Sciatic nerve (tissue), 2 donors: Measurements from ENCODE around the gene HOXA9. TPM values are rescaled to one million over a fixed set of nuclear protein-coding genes. Genes with fewer than 3 reads are reported as not detected.

Experiments used
- ATAC-seq: fragments of 200-7000 bp; cut with Tn5 transposase; one replicate; pipeline ENCODE4 v1.9.1; 2020; ENCODE audit warnings: mild to moderate bottlenecking, moderate library complexity
- DNase-seq: peaks from one replicate; pipeline ENCODE4 v3.0.0-alpha.2; 2020; ENCODE audit warnings: low spot score
- intact Hi-C: fragments of 100-400 bp; cut with DNase I; formaldehyde crosslinking; loops from one replicate; pipeline ENCODE4 v1.14.2; 2022
- total RNA-seq: library from RNA; stranded (reverse); fragmentation: NEBNext Ultra II Directional; extraction: Animal tissue kit (Norgen Biotek cat#: 25700); gene quantifications from one replicate; pipeline ENCODE4 v1.2.1, GENCODE V29; 2021
- donor health status: DM: no; HTN: no; CAD: no.
- donor health status: DM: no; HTN: no; CAD: no.

The HOXA9 gene
- total RNA-seq, 1 donor from 2014 or later, result 7.1 TPM

DNA sequence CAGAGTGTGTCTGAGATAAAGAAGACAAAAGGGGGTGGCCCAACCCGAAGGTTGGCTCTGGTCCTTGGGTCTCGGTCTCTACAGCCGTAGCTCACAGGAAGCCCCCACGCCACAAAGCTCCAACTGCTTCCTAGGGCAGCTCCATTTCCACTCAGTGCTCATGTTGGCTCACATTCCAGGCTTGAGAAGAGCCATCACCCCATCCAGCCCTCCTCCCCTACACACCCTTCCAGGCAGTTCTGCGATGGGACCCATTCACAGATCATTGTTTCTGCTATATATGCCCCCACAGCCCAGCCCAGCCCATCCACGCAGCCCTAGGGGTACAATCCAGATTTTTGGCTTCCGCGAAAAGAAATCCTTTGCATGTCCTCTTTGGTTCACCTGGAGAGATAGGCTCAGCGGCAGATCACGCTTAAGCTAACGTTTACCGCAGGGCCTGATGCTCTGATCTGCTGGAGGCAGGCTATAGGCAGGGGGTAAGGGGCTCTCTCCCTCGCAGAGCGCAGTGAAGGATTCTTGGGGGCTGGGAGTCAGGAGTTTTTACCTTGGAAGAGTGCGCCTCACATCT, 25.9 kb upstream of the HOXA9 start:
- intact Hi-C loops, result loop anchor here (10.0 kb wide), 1 partner anchor 834 kb away; no protein-coding TSS in a partner anchor
- DNase-seq (no peak), ATAC-seq (no peak)

DNA sequence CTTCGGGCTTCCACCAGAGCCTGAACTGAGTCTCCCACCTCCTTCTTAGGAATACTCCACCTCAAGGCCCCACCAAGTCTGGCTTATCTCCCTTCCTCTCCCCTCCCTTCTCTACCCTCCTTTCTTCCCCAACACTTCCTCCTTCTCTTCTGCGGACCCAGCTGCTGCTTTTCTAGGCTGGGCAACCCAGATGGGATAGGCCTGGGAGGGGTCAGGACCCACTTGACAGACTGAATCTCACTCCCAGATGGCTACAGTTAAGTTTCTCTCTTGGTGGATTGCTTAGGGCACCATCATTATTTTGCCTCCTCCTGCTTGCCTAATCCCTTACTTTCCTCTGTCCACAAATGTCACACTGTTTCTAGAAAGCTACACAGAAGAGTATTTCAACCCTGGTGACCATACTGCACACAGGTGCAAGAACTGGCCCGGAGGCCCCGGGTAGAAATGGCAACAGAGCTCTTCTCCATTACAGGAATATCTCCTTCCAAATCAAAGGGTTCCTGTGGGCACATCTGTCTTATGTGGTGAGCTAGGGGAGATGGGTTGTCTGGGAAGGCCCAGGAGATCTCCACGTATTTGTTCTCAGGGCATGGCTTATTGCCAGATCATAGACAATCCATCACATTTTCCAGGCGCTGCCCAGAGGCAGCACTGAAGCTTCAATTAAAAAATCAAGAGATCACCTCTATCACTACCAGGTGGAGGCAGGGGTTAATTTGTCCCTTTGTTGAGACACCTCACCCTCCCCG, 24.8 kb upstream of the HOXA9 start:
- ATAC-seq (no peak), DNase-seq (no peak)
- intact Hi-C loops, result loop anchor here (10.0 kb wide), 1 partner anchor 835 kb away; no protein-coding TSS in a partner anchor

DNA sequence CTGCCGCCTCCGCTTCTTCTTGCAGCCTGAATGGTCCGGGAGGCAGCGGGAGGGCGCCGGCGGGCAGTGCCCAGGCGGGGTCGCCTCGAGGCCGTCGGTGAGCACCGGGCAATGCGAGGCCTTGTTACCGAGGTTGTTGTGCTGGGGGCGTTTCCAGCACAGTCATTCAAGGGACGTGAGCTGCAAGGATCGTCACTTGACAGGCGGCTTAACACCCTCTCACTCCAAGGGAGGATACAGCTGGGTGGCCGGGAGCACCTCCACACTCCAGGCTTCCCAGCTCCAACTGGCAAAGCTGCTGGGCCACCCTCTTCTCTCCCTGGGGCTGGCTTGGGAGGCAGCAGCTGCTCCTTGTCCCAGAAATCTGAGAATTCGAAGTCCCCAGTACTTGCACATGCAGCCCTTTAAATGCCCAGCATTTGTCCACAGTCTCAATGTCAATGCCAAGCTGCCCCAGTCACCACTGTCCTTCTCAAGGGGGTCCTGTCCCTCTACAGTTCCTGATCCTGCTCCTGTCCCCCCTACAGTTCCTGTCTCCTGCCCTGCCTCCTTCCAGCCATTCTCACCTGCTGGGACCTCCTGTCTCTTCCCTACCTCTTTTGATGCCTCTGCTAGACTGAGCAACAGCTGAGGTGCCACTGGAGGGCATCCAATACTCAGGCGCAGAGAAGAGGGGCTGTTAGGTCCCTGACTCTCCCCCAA, 24.1 kb upstream of the HOXA9 start:
- ATAC-seq, result no peak
- peak; percentile 58 for DNase-seq
- intact Hi-C loops, result no loop called here

DNA sequence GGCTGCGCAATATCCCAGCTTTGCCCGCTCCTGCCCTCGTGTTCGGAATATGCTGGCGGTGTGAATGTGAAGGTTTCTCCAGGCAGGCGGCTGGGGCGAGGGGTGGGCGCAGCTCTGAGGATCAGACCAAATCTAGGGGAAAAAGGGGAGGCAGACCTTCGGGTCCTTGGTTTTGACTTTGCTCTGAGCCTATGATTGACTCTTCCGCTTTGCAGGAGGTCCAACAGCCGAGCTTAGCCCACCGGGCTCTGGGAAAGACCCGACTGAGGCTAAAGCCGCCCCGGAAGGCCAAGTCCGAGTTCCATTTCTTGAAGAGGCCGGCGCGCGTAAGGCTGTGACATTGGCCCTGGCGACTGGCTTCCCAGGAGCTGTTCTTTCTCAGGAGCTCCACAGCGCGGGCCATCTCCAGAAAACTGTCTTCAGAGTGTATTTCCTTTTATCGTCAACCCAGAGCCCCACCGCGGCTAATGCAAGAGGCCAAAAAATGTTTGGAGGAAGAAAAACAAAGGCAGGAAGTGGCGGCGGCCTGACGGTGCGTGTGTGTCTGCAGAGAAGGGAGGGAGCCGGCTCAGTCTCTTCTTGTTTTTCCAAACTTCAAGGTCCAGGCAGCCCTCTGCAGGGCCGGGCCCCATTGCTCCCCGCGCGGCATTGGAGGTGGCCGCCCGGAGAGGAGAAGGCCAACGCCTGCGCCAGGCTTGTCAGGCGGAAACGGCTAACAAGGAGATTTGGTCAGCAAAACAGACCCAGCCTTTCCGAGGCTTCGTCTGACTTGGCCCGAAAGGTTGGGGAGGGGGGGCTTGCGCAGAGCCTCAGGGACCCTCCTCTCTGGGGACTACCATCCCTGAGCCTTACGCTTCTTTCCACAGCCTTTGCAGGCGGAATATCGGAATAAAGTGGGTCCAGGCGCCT, 23.3 kb upstream of the HOXA9 start:
- intact Hi-C loops, result no loop called here
- DNase-seq, result peak; percentile 68
- no peak for ATAC-seq

GRCh38 chr7:27187475-27188385, 22.4 kb upstream of the HOXA9 start:
- intact Hi-C loops, result no loop called here
- DNase-seq, result peak; percentile 57
- ATAC-seq, result no peak

- no peak for ATAC-seq
- DNase-seq, result no peak
- intact Hi-C loops, result no loop called here
These were observed 21.5 kb upstream of the HOXA9 start for GRCh38 chr7:27186668-27187474.

DNA sequence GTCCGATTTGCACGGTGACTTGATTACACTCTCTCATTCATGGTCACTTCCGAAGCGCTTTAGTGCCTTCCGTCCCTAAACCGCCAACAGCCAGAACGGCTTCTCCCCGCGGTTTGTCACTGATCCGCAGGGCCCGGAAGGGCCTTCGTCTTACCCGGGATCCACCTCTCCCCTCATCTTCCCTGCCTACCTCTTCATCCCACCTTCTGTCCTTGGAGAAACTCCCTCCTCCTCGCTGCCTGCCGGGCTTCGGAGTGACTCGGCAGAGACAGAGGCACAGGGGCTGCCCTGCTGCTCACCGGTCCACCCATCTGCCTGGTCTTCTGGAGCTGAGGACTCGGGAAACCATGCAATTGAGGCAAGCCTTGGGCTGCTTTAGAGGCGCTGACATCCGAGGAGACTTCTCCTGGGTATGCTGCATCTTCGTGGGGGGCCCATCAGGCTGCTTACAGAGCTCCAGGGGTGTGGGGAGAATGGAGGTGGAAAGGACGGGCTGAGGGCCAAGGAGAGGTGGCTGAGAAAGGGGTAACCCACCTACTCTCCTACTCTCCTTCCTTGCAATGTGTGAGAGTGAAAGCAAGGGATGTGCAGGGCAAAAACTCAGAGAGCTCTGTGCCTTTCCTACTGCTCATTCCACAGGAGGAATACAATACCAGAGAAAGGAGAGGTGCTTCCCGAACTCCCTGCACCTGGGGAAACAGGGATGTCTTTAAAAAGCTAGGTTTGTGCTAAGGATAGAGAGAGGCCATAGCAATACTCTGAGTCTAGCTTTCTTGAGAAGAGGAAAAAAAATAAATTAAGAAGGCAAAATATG, 20.7 kb upstream of the HOXA9 start:
- DNase-seq (peak; percentile 60), ATAC-seq (peak; percentile 2)
- intact Hi-C loops, result no loop called here

DNA sequence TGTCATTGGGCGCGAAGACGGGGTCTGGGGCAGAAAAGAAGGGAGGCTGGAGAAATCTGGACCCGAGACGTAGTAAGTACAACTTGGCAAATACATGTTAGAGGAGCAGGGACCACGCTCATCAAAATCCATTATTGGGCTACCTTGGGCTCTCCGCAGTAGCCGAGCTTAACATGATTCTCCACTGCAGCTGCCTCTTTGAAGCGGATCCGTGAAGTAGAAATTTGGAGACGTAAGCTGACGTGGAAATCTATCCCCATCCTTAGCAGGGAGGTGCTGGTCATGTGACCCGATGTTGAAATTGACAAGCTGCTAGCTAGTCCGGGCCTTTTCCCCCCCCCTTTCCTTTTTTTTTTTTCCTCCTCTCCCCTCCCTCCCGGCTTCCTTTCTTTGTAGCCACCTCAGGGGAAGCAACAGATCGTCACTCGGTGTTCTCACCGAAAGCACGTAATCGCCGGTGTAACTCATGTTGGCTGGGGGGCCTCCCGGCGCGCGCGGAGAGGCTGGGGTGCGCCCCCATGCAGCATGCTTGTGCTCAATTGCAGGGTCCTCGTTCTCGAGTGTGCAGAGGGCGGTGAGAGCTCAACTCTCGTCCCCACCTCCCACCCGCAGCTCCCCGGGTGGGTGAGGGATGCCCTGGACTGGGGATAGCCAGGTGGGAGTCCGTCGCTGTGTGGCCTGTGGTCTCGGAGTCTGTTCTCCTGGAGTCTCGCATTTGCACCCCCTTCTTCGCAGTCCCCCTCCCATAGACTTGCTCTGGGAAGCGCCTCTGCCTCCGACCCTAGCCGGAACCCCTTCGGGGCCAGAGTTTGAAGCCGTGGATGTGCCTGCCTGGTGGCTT, 19.9 kb upstream of the HOXA9 start, which contains the start of gene HOXA11:
HOXA11 (minus strand) TSS at position 220 of the 841 bp plus-strand sequence; CDS start at position 132, 88 bp downstream.
- intact Hi-C loops, result no loop called here
- DNase-seq (peak; percentile 76), ATAC-seq (peak; percentile 78)

- DNase-seq, result peak; percentile 71
- intact Hi-C loops, result no loop called here
- ATAC-seq, result peak; percentile 6
These were observed 19.1 kb upstream of the HOXA9 start for GRCh38 chr7:27184337-27185012.

- ATAC-seq (no peak), DNase-seq (peak; percentile 62)
- intact Hi-C loops, result no loop called here
These were observed 18.5 kb upstream of the HOXA9 start for GRCh38 chr7:27183682-27184336.

- DNase-seq, result peak; percentile 62
- intact Hi-C loops, result no loop called here
- no peak for ATAC-seq
These were observed 17.7 kb upstream of the HOXA9 start for GRCh38 chr7:27182861-27183681.

- DNase-seq (peak; percentile 54), ATAC-seq (no peak)
- intact Hi-C loops, result no loop called here
These were observed 17.0 kb upstream of the HOXA9 start for GRCh38 chr7:27182285-27182841.

- intact Hi-C loops, result no loop called here
- DNase-seq, result peak; percentile 52
- ATAC-seq, result no peak
These were observed 16.5 kb upstream of the HOXA9 start for GRCh38 chr7:27181795-27182275.
